Measurements from ENCODE around the gene GRB14. TPM values are rescaled to one million over a fixed set of nuclear protein-coding genes. Genes with fewer than 3 reads are reported as not detected.

GRB14 gene
- total RNA-seq, 4 donors from 2014 or later = 3.2 to 22.3 (median 5.6) TPM

GRCh38 chr2:164625378-164625971 lies 4.2 kb upstream of the GRB14 start:
- no peak for TF ChIP-seq CTCF (IDR thresholded peaks at IDR 0.05; ENCODE audit: low read depth)

- TF ChIP-seq CTCF (IDR thresholded peaks at IDR 0.05; ENCODE audit: low read depth) = no peak
Measured at GRCh38 chr2:164624316-164624715, 3.0 kb upstream of the GRB14 start.

GRCh38 chr2:164622338-164623106 lies 1.2 kb upstream of the GRB14 start:
- no peak for TF ChIP-seq CTCF (IDR thresholded peaks at IDR 0.05; ENCODE audit: low read depth)

- no peak for TF ChIP-seq CTCF (IDR thresholded peaks at IDR 0.05; ENCODE audit: low read depth)
Measured at GRCh38 chr2:164621764-164622105, 453 bp upstream of the GRB14 start.

GRCh38 chr2:164620457-164620856 lies 825 bp downstream of the GRB14 start:
- TF ChIP-seq CTCF (IDR thresholded peaks at IDR 0.05; ENCODE audit: low read depth) = no peak

GRCh38 chr2:164617466-164617865 lies 3.8 kb downstream of the GRB14 start:
- TF ChIP-seq CTCF (IDR thresholded peaks at IDR 0.05; ENCODE audit: low read depth) = no peak

- TF ChIP-seq CTCF (IDR thresholded peaks at IDR 0.05; ENCODE audit: low read depth) = no peak
Measured at GRCh38 chr2:164613321-164613982, 7.8 kb downstream of the GRB14 start.

All from subcutaneous adipose tissue (tissue), 4 donors.